HL-60/S4 treated with phorbol 12-myristate 13-acetate at 8.2 ng/mL for 4 days and 3 days (cell line): ENCODE data around the gene LAMC2.
"Not testable (repeated sequence)": the region's sequence is repeated elsewhere in the genome, so short reads cannot be mapped to it uniquely, and the experiment has no call there.

ENCODE experiments used
- in situ Hi-C: fragments of 300-500 bp; cut with MboI; formaldehyde crosslinking; loops from 2 replicates; pipeline ENCODE4 v1.15.0; 2022; ENCODE audit warnings: low sequenced_read_pairs

Gene LAMC2

DNA sequence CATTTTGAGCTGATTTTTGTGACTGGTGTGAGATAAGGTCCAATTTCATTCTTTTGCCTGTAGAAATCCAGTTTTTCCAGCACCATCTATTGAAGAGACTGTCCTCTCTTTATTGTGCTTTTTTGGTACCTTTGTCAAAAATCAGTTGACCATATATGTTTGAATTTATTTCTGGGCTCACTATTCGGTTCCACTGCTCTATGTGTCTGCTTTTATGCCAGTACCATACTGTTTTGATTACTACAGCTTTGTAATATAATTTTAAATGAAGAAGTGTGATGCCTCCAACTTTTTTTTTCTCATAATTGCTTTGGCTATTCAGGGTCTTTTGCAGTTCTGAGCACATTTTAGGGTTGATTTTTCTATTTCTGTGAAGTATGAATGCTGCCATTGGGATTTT, 69.0 kb downstream of the LAMC2 start:
- in situ Hi-C loops: no loop called here

- in situ Hi-C loops: no loop called here
Observed at GRCh38 chr1:183259924-183260323, 73.9 kb downstream of the LAMC2 start.

GRCh38 chr1:183262628-183263200, 76.7 kb downstream of the LAMC2 start:
- in situ Hi-C loops: no loop called here

DNA sequence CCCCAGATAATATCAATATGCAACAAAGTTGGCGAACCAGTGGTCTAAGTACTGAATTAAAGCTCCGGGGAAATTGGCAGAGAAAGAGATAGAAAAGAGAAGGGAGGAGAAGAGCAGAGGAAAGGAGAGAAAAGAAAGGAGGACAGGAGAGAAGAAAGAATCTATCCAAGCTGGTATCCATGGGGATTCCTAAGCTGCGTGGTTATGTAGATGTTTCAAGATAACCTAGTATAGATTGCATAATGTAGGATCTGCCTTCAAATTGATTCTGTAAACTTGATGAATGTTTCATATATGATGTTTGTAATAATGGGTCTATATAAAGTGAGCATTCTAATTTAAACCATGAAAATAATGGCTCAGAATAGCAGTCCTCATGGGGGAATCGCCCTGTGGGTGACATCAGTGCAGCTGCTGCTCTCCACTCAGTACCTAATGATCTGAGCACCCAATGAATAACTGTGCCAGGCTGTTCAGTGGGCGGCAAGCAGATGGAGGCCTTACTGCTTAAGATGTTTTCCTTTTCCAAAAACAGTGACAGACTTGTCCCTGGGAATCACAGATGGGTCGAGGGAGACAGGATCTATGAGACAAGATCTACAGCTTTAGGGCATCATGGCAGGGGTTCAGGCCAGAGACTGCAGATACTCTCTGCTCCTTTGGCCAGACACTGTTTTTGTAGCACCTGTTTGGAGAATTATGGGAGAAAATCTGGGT, 78.0 kb downstream of the LAMC2 start:
- in situ Hi-C loops: no loop called here

DNA sequence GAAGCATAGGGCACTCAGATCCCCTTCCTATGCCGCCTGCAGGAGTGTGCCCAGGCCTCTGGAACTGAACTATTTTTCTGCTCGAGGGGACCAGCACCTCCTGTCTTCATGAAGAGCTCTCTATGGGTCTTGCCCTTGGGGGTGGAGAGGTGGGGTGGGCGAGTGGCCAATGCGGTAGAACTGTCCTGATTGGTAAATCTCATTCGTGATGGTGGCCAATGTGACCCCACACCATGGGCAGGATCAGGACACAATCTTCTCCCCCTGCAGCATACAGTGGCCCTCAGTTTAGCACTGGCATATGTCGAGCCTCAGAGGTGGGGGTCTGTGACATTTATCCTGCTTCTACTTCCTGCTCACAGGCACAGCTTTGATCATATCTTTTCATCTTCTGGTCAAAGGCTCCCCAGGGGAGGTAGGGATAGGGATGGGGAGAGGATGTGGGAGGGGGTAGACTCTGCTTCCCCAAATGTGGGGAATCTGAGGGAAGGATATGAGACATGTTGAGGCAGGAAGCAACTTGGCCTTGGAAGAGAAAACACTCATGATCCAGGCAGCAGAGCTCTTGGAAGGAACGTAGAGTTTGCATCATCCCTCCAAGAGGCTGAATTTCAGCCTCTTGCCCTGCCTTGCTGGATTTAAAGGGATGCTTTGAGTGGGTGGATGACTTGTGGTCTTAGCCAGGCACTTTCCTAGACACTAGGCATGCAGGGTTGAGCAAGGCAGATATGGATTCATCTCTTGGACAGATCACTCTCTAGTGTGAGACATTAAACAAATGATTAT, 81.8 kb downstream of the LAMC2 start:
- in situ Hi-C loops: no loop called here

DNA sequence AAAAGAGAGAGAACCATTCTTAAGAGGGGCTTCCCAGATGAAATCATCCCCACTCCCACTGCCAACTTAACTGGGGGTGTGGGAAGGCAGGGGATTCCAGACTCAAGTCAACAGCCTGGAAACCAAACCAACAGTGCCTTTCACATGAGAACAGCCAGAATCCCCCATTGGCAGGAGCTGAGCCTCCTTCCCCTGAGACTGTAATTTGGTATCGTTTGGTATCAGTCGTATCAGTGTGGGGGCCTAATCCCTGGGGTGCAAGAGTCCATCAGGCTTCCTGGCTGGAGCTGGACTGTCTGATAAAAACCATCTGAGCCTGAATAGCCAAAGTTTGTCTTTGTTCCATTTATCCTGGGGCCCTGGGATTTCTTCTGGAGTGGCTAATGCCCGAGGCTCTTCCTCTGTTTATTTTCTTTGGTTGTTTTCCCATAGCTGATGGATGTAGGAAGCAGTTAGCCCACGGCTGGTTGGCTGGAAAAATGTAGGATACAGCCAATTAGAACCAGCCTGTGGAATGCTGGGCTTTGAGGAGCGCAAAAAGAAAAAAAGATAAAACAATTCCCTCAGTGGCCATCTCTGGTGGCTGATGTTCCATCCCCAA, 84.6 kb downstream of the LAMC2 start:
- in situ Hi-C loops: no loop called here

- in situ Hi-C loops: no loop called here
Observed at GRCh38 chr1:183272390-183272848, 86.4 kb downstream of the LAMC2 start.

GRCh38 chr1:183273300-183273699, 87.2 kb downstream of the LAMC2 start:
- in situ Hi-C loops: no loop called here

- in situ Hi-C loops: not testable (repeated sequence)
Observed at GRCh38 chr1:183273984-183274383, 87.9 kb downstream of the LAMC2 start.

- in situ Hi-C loops: loop anchor here (25.0 kb wide), 1 partner anchor 262 kb away; no protein-coding TSS in a partner anchor
Observed at GRCh38 chr1:183274836-183275235, 88.8 kb downstream of the LAMC2 start.

- in situ Hi-C loops: loop anchor here (25.0 kb wide), 1 partner anchor 262 kb away; no protein-coding TSS in a partner anchor
Observed at GRCh38 chr1:183275322-183275721, 89.3 kb downstream of the LAMC2 start.

GRCh38 chr1:183276386-183277080, 90.5 kb downstream of the LAMC2 start:
- in situ Hi-C loops: loop anchor here (25.0 kb wide), 1 partner anchor 261 kb away; no protein-coding TSS in a partner anchor

DNA sequence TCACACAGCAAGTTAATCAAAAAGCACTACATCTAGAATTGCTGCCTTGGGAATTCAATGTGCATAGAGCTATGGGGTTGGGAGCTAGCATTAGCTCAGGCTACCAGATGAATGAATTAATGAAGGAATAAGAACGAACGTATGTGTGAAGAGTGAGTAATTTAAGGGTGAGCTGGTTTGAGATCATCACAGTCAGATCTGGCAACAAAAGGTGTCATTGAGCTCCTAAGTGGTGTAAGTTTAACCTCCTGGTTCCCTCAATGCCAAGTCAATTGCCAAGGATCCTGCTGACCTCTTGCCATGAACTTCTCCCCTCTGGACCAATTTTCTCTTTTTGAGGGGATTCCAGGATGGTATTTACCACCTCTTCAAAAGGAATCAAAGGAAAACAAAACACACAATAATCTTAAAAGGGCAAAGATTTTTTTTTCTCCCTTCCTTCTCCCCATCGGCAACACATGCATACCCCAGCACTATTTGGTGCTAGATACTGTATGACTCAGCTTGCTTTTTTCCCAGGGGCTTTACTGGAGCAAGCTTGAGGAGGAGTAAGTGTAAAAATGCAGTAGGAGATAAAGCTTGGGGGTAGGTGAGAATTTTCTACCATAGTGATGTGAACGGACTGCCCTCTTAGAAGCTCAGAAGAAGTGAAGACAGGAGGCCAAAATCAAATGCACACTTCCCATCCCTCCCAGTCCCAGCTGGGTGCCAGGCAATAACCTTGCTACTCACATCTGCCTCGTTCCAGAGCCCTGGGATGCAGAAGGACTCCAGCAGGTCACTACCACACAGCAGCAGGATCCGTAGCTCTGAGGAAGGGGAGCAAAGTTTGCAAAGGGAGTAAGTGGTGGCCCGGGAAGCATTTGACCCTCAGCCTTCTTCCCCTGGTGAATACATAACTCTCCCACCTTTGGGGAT, 92.0 kb downstream of the LAMC2 start:
- in situ Hi-C loops: loop anchor here (25.0 kb wide), 1 partner anchor 259 kb away; no protein-coding TSS in a partner anchor

DNA sequence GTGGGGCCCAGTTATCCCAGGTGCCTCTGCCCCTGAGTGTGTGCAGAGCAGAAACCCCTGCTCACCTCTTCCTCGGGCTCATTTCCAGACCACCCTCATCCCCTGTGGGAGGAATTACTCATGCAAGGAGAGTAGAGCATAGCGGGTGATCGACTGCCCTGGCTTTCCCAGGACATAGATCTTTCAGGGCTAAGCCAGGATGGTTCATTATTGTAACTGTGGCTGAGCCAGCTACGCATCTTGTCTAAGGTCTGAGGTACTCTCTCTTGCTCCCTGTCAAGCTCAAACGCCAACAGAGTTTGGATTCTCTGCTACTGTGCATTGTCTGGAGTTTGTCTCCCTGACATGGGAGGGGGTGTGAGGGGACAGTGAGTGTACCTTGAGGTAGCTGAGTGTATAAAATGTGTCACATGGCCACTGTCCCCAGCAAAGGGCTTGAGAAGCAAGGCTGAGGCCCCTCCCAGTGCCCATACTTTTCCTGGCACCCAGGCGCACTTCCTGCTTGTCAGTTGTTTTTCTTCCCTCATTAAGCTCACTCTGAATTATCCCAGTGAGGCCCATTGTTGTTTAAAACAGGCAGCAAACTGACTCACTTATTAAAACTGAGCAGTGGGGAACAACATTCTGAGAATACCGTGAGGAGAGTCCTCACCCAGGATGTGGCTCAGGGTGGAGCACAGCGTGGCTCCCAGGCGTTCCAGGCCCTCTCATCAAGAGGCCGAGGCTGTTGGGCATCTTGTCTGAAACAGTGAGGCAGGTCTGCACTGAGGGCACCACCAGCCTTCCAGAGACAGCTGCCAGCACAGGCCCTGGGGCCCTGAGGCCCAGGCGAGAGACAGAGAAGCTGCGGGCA, 92.9 kb downstream of the LAMC2 start:
- in situ Hi-C loops: loop anchor here (25.0 kb wide), 1 partner anchor 258 kb away; no protein-coding TSS in a partner anchor

DNA sequence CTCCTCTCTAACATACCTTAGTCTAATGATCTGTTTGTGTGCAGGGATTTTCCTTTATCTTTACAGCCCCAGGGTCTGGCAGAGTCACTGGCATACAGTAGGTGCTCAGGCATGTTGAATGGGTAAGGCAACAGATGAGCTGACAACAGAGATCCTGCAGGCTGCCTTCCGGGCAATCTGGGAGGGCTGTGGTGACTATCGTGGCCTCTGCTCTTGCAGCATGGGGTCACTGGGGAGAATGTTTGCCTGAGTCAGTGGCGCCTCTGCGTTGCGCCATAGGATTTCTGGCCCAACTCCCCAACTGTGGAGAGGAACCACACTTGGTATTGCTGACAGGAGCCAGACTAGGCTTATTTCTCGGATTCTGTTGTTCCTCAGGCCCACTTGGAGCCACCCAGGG, 93.8 kb downstream of the LAMC2 start:
- in situ Hi-C loops: loop anchor here (10.0 to 25.0 kb wide), 2 partner anchors 257 to 345 kb away; no protein-coding TSS in a partner anchor

DNA sequence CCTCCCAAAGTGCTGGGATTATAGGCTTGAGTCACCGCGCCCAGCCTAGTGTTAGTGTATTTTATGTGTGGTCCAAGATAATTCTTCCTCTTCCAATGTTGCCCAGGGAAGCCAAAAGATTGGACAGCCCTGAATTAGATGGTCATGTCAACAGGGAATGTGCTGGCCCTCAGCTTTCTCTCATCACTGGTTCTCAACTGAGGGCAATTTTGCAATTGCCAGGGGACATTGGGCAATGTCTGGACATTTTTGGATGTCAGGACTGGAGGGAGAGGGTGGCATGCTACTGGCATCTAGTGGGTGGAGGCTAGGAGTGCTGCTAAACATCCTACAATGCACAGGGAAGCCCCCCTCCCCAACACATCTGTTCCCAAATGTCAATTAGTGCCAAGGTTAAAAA, 95.0 kb downstream of the LAMC2 start:
- in situ Hi-C loops: loop anchor here (10.0 to 25.0 kb wide), 2 partner anchors 256 to 344 kb away; no protein-coding TSS in a partner anchor

DNA sequence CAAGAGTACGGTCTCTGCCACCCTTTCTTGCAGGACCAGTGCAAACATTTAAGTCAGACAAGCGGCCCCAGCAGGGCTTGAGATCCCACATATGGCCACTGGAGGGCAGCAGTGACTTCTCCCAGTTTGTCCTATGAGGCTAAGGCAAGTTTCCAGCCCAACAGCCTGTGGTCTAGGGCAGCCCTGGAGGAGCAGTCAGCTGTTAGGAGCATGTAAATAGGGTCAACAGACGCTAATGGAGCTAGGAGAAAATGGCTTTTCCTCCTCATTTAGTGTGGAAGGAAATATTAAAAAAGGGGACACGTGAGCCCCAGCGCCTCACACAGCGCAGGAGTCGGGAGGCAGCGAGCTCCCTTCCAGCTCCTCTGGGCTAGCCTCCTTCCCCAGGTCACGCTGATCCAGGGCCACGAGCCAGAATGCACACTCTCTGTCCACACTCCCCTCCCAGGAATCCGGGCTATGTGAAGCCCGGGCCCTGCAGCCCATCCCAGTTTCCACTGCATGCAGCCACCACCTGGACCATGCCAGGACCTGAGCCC, 95.6 kb downstream of the LAMC2 start:
- in situ Hi-C loops: loop anchor here (10.0 to 25.0 kb wide), 2 partner anchors 256 to 343 kb away; no protein-coding TSS in a partner anchor
